GM18868 (cell line): ENCODE measurements around the gene RPL10.
"Not testable (repeated sequence)": the region's sequence is repeated elsewhere in the genome, so short reads cannot be mapped to it uniquely, and the experiment has no call there.

Experiments
- ATAC-seq: cut with Tn5 transposase; IDR thresholded peaks from one replicate; pipeline ENCODE4 v1.9.1; 2021; ENCODE audit warnings: mild to moderate bottlenecking, moderate library complexity; ENCODE audit not compliant: unreplicated experiment

RPL10 gene

DNA sequence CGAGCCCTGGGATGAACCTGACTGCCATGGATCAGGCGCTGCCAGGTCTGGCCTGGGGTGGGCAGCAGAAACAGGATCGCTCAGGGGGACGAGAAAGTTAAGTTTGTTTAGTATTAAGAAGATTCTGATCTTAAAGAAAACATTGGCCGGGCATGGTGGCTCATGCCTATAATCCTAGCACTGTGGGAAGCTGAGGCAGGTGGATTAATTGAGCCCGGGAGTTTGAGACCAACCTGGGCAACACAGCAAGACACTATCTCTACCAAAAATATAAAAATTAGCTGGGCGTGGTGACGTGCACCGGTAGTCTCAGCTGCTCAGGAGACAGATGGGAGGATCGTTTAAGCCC is 23.0 kb upstream of the RPL10 start:
- no peak for ATAC-seq

DNA sequence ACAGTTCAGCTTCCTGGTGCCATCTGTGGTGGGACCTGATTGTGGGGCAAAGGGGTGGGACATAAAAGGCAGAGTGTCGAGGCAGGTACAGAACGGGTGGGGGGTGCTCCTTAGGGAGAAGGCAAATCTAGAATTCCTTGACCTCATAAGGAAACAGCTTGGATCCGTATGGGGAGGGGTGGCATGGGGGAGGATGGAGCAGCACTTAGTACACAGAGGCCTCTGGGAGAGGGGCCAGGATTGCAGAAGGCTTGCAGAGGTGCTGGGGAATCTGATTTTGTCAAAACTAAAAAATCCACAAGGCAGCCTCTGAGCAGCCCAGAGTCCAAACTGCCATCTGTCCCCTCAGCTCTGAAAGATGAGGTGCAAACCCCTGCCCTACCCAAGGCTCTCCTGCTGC is 21.4 kb upstream of the RPL10 start:
- no peak for ATAC-seq

DNA sequence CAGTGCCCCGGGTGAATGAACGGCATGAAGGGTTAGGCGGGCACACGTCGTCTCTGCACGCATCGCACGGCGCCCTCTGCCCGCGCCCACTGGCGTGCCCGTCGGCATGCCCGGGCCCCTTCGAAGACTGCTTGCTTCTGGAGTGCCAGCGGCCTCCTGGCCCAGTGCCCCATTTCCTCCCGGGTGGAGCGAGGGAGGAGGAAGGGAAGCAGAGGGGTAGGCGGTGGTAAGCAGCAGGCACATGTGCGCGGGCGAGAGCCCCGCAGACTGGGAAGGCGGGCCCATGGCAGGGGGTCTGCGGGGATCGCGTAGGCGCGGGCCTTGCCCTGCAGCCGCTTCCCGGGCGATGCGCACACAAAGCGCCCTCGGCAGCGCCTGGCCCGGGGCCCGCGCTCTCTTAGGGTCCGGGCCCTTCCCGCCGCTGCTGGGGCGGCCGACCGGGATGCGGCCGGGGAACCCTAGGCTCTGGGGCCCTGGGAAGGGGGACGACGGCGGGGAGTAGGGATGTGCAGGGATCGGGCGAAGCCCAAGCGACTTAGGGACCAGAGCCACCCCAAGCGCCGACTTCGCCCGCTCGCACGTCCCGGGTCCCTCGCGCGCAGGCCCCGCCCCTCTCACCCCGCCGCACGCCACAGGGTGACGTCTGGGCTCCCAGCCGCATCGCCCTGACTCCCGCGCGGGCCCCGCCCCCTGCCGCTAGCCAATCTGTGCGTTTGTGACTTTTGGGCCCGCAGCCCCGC is 19.9 kb upstream of the RPL10 start:
- ATAC-seq: peak; percentile 1

- ATAC-seq: peak; percentile 81
Observed at GRCh38 chrX:154378799-154379568, 19.2 kb upstream of the RPL10 start, which contains the start of gene EMD. EMD (plus strand) TSS chrX:154379295; CDS start chrX:154379485, 190 bp downstream.

GRCh38 chrX:154379569-154379951 is 18.6 kb upstream of the RPL10 start:
- ATAC-seq: no peak

DNA sequence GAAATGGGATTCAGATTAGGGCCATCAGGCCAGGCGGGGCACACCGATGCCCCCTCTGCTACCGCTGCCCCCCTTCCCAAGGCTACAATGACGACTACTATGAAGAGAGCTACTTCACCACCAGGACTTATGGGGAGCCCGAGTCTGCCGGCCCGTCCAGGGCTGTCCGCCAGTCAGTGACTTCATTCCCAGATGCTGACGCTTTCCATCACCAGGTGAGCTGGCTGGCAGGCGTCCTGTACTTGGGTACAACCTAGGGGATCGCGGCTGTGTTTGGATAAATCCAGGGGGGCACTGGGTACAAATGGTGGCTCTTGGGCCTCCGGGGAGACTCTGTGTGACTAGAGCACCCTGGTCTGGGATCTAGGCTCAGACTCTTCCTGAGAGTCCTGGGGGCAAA is 18.0 kb upstream of the RPL10 start:
- ATAC-seq: no peak

DNA sequence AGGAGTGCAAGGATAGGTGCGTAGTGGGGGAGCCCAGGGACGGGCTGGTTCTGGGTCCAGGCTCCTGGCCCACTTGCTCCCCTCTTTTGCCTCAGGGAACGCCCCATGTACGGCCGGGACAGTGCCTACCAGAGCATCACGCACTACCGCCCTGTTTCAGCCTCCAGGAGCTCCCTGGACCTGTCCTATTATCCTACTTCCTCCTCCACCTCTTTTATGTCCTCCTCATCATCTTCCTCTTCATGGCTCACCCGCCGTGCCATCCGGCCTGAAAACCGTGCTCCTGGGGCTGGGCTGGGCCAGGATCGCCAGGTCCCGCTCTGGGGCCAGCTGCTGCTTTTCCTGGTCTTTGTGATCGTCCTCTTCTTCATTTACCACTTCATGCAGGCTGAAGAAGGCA is 17.4 kb upstream of the RPL10 start:
- no peak for ATAC-seq

DNA sequence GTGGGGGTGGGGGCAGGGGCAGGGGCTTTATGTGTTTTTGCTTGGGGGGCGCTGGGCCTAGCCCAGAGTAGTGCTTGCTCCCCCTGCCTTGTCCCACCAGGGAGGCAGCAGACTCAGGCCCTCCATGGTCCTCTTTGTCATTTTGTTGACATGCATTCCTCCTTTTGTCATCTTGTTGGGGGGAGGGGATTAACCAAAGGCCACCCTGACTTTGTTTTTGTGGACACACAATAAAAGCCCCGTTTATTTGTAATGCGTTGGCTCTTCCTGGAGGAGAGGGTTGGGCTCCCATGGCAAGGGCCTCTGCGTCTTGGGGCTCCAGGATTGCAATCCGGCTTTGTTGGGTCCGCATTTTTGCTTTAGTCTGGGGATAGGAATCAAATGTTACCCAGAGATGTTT is 16.9 kb upstream of the RPL10 start:
- ATAC-seq: no peak

- no peak for ATAC-seq
Observed at GRCh38 chrX:154382483-154383069, 15.6 kb upstream of the RPL10 start.

GRCh38 chrX:154383359-154384283 is 14.6 kb upstream of the RPL10 start:
- no peak for ATAC-seq

GRCh38 chrX:154384284-154384892 is 13.8 kb upstream of the RPL10 start:
- no peak for ATAC-seq

GRCh38 chrX:154388094-154388493 is 10.1 kb upstream of the RPL10 start:
- peak; percentile 26 for ATAC-seq

DNA sequence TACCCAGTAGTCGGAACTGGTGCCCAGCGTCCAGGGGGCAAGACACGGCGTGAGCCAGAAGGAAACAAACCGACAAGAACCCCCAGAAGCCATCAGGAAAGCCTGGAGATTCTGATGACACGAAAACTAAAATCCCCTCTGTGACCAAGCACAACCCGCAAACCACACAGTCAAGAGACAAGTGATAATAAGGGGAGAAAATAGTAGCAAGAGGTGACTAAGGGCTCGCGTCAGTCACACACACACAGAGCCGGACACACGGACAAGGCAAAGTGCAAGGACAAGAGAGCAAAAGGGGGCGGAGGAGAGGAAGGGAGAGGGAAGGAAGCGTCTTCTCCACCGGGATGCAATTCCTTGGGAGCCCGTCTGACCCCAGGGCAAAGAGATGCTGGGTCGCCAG is 9.5 kb upstream of the RPL10 start:
- ATAC-seq: not testable (repeated sequence)

- ATAC-seq: peak; percentile 68
Observed at GRCh38 chrX:154389812-154390747, 8.1 kb upstream of the RPL10 start.

DNA sequence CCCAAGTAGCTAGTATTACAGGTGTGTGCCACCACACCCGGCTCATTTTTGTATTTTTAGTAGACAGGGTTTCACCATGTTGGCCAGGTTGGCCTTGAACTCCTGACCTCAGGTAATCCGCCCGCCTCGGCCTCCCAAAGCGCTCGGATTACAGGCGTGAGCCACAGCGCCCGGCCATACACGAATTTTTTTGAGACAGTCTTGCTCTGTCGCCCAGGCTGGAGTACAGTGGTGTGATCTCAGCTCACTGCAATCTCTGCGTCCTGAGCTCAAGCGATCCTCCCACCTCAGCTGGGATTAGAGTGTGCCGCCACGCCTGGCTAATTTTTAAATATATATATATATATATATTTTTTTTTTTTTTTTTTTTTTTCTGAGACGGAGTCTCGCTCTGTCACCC is 1.8 kb upstream of the RPL10 start:
- not testable (repeated sequence) for ATAC-seq

DNA sequence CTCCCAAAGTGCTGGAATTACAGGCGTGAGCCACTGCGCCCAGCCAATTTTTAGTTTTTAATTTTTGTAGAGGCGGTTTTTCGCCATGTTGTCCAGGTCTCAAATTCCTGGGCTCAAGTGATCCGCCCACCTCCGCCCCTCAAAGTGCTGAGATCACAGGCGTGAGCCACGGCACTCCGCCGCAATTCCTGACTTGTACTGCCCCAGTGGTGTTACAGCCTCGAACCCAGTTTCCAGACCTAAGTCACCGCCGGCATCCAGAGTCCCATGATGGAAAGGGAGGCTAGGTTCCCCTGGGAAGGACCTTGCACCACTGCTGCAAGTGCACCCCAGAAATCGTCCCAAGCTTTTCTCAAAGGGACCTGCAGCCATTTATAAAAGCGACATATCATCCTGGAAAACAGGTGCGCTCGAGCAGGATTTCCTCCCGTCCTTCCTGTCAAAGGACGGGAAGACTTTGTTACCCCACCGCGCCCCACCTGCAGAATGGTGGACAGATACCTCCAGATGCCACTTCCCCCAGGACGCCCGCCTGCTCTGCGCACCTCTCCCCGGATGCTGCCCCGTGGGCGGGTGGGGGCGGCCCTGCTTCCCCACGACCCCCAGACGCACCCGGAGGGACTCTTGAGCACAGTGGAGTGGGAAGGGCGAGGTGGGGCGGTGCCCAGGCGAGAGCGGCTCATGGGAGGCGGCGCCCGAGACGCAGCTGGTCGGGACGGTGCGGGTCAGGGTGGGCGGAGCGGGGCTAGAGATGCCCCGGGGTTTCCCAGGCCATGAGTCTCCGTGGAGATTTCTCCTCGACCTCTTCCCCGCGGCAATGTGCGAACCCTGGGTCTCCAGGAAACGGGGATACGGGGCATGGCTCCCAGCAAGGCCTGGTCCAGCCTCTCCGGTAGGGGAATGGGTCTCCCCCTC is 947 bp upstream of the RPL10 start:
- peak; percentile 53 for ATAC-seq

DNA sequence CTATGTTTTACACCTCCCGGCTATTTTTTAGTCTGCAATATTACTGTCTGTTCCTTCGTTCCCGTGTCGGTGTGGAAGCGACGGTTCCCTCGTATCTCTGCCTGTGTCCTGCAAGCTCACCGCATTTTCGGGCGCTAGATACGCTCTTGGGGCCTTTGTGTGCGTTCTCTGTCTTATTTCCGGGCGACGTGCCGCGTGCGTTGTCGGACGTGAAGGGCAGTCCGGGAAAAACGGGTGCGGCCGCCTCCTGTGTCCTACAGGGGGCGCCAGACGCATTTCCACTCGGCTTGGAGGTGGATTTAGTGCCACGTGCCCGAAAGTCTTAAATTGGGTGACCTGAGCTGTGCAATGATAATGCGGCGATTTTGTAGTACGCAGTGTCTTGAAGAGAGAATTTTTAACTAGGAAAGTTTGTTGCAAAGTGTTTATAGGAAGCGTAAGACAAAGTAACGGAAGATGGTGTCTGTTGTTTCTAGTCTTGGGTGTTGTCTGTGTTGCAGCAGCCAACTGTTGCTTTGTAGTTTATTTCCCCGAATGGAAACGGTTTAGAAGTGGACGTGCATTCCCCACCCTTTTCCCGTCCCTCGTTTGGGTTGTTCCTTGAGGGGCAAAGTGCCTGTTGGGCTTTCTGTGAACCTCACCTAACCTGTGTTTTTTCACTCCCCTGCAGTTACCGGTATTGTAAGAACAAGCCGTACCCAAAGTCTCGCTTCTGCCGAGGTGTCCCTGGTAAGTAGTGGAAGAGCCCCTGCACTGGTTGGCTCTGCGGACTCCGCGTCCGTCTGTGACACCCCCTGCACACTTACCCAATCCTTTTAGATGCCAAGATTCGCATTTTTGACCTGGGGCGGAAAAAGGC is 720 bp downstream of the RPL10 start:
- no peak for ATAC-seq
